ENCODE measurements around the gene TFDP1. TPM values are rescaled to one million over a fixed set of nuclear protein-coding genes. Genes with fewer than 3 reads are reported as not detected.

TFDP1 gene
- total RNA-seq, 1 donor = 102 TPM

GRCh38 chr13:113567681-113568080, 16.9 kb upstream of the TFDP1 start:
- no peak overlapping the region for H3K4me3 ChIP-seq (ENCODE audit: low read depth, low read length)
- no peak for TF ChIP-seq CTCF (IDR thresholded peaks at IDR 0.05; ENCODE audit: insufficient read depth, low read length)
- DNase-seq (ENCODE audit: low read depth) = no peak

GRCh38 chr13:113573065-113573464, 11.5 kb upstream of the TFDP1 start:
- TF ChIP-seq CTCF (IDR thresholded peaks at IDR 0.05; ENCODE audit: insufficient read depth, low read length) = no peak
- no peak for DNase-seq (ENCODE audit: low read depth)
- H3K4me3 ChIP-seq (ENCODE audit: low read depth, low read length) = no peak overlapping the region

- no peak for TF ChIP-seq CTCF (IDR thresholded peaks at IDR 0.05; ENCODE audit: insufficient read depth, low read length)
- no peak for DNase-seq (ENCODE audit: low read depth)
- no peak overlapping the region for H3K4me3 ChIP-seq (ENCODE audit: low read depth, low read length)
These were observed 8.0 kb upstream of the TFDP1 start for GRCh38 chr13:113576597-113576996.

- no peak for DNase-seq (ENCODE audit: low read depth)
- H3K4me3 ChIP-seq (ENCODE audit: low read depth, low read length) = no peak overlapping the region
- no peak for TF ChIP-seq CTCF (IDR thresholded peaks at IDR 0.05; ENCODE audit: insufficient read depth, low read length)
These were observed 6.6 kb upstream of the TFDP1 start for GRCh38 chr13:113577881-113578435.

GRCh38 chr13:113579686-113580085, 4.9 kb upstream of the TFDP1 start:
- DNase-seq (ENCODE audit: low read depth) = no peak
- no peak overlapping the region for H3K4me3 ChIP-seq (ENCODE audit: low read depth, low read length)
- TF ChIP-seq CTCF (IDR thresholded peaks at IDR 0.05; ENCODE audit: insufficient read depth, low read length) = no peak

- no peak for TF ChIP-seq CTCF (IDR thresholded peaks at IDR 0.05; ENCODE audit: insufficient read depth, low read length)
- no peak overlapping the region for H3K4me3 ChIP-seq (ENCODE audit: low read depth, low read length)
- no peak for DNase-seq (ENCODE audit: low read depth)
These were observed 2.7 kb upstream of the TFDP1 start for GRCh38 chr13:113581871-113582270.

All from fibroblast of the aortic adventitia (primary cell).